ENCODE results near the gene TRPC3.

Gene TRPC3

GRCh38 chr4:121869841-121870822, 81.7 kb downstream of the TRPC3 start, which contains the start of gene BBS7:
BBS7 (minus strand) TSS chr4:121870474; CDS start chr4:121870313, 161 bp downstream.
- Histone ChIP-seq H3K9ac (ENCODE audit: low read depth, low read length) (peak within 1 kb of the TSS; percentile 86), H3K4me1 (ENCODE audit: control insufficient read depth, insufficient read depth, low read length) (peaks cover 9% of the 10 kb centered on the region), H3K27me3 (ENCODE audit: control insufficient read depth, insufficient read depth, low read length) (no peaks in the 10 kb centered on the region), H3K4me2 (ENCODE audit: low read length) (peak within 1 kb of the TSS; percentile 90), H3K36me3 (ENCODE audit: insufficient read depth, low read length) (peaks cover 22% of the 10 kb centered on the region), H3K9me3 (replicated peaks; ENCODE audit: low read length) (no peaks in the 10 kb centered on the region), H3K4me3 (ENCODE audit: low read length) (peak within 1 kb of the TSS; percentile 95)

- H3K4me3 ChIP-seq (ENCODE audit: low read length), result no peak overlapping the region
- no peaks in the 10 kb centered on the region for H3K27me3 ChIP-seq (ENCODE audit: control insufficient read depth, insufficient read depth, low read length)
- H3K9ac ChIP-seq (ENCODE audit: low read depth, low read length), result no peak overlapping the region
- no peaks in the 10 kb centered on the region for H3K9me3 ChIP-seq (replicated peaks; ENCODE audit: low read length)
- H3K4me2 ChIP-seq (ENCODE audit: low read length), result no peak overlapping the region
- peaks cover 2% of the 10 kb centered on the region for H3K4me1 ChIP-seq (ENCODE audit: control insufficient read depth, insufficient read depth, low read length)
- peaks cover 52% of the 10 kb centered on the region for H3K36me3 ChIP-seq (ENCODE audit: insufficient read depth, low read length)
Observed at GRCh38 chr4:121863799-121864198, 88.1 kb downstream of the TRPC3 start.

- Histone ChIP-seq H3K4me3 (ENCODE audit: low read length) (no peak overlapping the region), H3K27me3 (ENCODE audit: control insufficient read depth, insufficient read depth, low read length) (no peaks in the 10 kb centered on the region), H3K36me3 (ENCODE audit: insufficient read depth, low read length) (peaks cover 52% of the 10 kb centered on the region), H3K9me3 (replicated peaks; ENCODE audit: low read length) (no peaks in the 10 kb centered on the region), H3K4me1 (ENCODE audit: control insufficient read depth, insufficient read depth, low read length) (no peaks in the 10 kb centered on the region), H3K9ac (ENCODE audit: low read depth, low read length) (no peak overlapping the region), H3K4me2 (ENCODE audit: low read length) (no peak overlapping the region)
Observed at GRCh38 chr4:121861426-121861825, 90.4 kb downstream of the TRPC3 start.

GRCh38 chr4:121860121-121860520, 91.7 kb downstream of the TRPC3 start:
- Histone ChIP-seq H3K9ac (ENCODE audit: low read depth, low read length) (no peak overlapping the region), H3K4me3 (ENCODE audit: low read length) (no peak overlapping the region), H3K4me2 (ENCODE audit: low read length) (no peak overlapping the region), H3K36me3 (ENCODE audit: insufficient read depth, low read length) (peaks cover 43% of the 10 kb centered on the region), H3K27me3 (ENCODE audit: control insufficient read depth, insufficient read depth, low read length) (no peaks in the 10 kb centered on the region), H3K9me3 (replicated peaks; ENCODE audit: low read length) (no peaks in the 10 kb centered on the region), H3K4me1 (ENCODE audit: control insufficient read depth, insufficient read depth, low read length) (no peaks in the 10 kb centered on the region)

GRCh38 chr4:121851354-121851753, 100.5 kb downstream of the TRPC3 start:
- no peaks in the 10 kb centered on the region for H3K9me3 ChIP-seq (replicated peaks; ENCODE audit: low read length)
- no peak overlapping the region for H3K4me2 ChIP-seq (ENCODE audit: low read length)
- H3K36me3 ChIP-seq (ENCODE audit: insufficient read depth, low read length), result peaks cover 16% of the 10 kb centered on the region
- no peaks in the 10 kb centered on the region for H3K4me1 ChIP-seq (ENCODE audit: control insufficient read depth, insufficient read depth, low read length)
- no peaks in the 10 kb centered on the region for H3K27me3 ChIP-seq (ENCODE audit: control insufficient read depth, insufficient read depth, low read length)
- H3K9ac ChIP-seq (ENCODE audit: low read depth, low read length), result no peak overlapping the region
- H3K4me3 ChIP-seq (ENCODE audit: low read length), result no peak overlapping the region

GRCh38 chr4:121846662-121847061, 105.2 kb downstream of the TRPC3 start:
- Histone ChIP-seq H3K4me3 (ENCODE audit: low read length) (no peak overlapping the region), H3K9me3 (replicated peaks; ENCODE audit: low read length) (no peaks in the 10 kb centered on the region), H3K4me1 (ENCODE audit: control insufficient read depth, insufficient read depth, low read length) (no peaks in the 10 kb centered on the region), H3K9ac (ENCODE audit: low read depth, low read length) (no peak overlapping the region), H3K27me3 (ENCODE audit: control insufficient read depth, insufficient read depth, low read length) (no peaks in the 10 kb centered on the region), H3K36me3 (ENCODE audit: insufficient read depth, low read length) (peaks cover 46% of the 10 kb centered on the region), H3K4me2 (ENCODE audit: low read length) (no peak overlapping the region)

- H3K4me3 ChIP-seq (ENCODE audit: low read length), result no peak overlapping the region
- no peak overlapping the region for H3K9ac ChIP-seq (ENCODE audit: low read depth, low read length)
- H3K4me2 ChIP-seq (ENCODE audit: low read length), result no peak overlapping the region
- no peaks in the 10 kb centered on the region for H3K27me3 ChIP-seq (ENCODE audit: control insufficient read depth, insufficient read depth, low read length)
- peaks cover 50% of the 10 kb centered on the region for H3K36me3 ChIP-seq (ENCODE audit: insufficient read depth, low read length)
- H3K4me1 ChIP-seq (ENCODE audit: control insufficient read depth, insufficient read depth, low read length), result no peaks in the 10 kb centered on the region
- H3K9me3 ChIP-seq (replicated peaks; ENCODE audit: low read length), result no peaks in the 10 kb centered on the region
Observed at GRCh38 chr4:121842862-121843261, 109.0 kb downstream of the TRPC3 start.

- Histone ChIP-seq H3K9ac (ENCODE audit: low read depth, low read length) (no peak overlapping the region), H3K36me3 (ENCODE audit: insufficient read depth, low read length) (peaks cover 40% of the 10 kb centered on the region), H3K4me2 (ENCODE audit: low read length) (no peak overlapping the region), H3K27me3 (ENCODE audit: control insufficient read depth, insufficient read depth, low read length) (no peaks in the 10 kb centered on the region), H3K4me1 (ENCODE audit: control insufficient read depth, insufficient read depth, low read length) (no peaks in the 10 kb centered on the region), H3K9me3 (replicated peaks; ENCODE audit: low read length) (no peaks in the 10 kb centered on the region), H3K4me3 (ENCODE audit: low read length) (no peak overlapping the region)
Observed at GRCh38 chr4:121838136-121838535, 113.7 kb downstream of the TRPC3 start.

- H3K4me2 ChIP-seq (ENCODE audit: low read length), result no peak overlapping the region
Observed at GRCh38 chr4:121829511-121829910, 122.3 kb downstream of the TRPC3 start.

More at GRCh38 chr4:121829511-121829910, 122.3 kb downstream of the TRPC3 start:
- H3K9ac ChIP-seq (ENCODE audit: low read depth, low read length), result no peak overlapping the region
- H3K4me3 ChIP-seq (ENCODE audit: low read length), result no peak overlapping the region
- peaks cover 22% of the 10 kb centered on the region for H3K36me3 ChIP-seq (ENCODE audit: insufficient read depth, low read length)
- no peaks in the 10 kb centered on the region for H3K9me3 ChIP-seq (replicated peaks; ENCODE audit: low read length)
- peaks cover 18% of the 10 kb centered on the region for H3K4me1 ChIP-seq (ENCODE audit: control insufficient read depth, insufficient read depth, low read length)
- no peaks in the 10 kb centered on the region for H3K27me3 ChIP-seq (ENCODE audit: control insufficient read depth, insufficient read depth, low read length)

Measured in skeletal muscle satellite cell (primary cell).